Measurements from ENCODE around the gene HS3ST6.

The HS3ST6 gene

DNA sequence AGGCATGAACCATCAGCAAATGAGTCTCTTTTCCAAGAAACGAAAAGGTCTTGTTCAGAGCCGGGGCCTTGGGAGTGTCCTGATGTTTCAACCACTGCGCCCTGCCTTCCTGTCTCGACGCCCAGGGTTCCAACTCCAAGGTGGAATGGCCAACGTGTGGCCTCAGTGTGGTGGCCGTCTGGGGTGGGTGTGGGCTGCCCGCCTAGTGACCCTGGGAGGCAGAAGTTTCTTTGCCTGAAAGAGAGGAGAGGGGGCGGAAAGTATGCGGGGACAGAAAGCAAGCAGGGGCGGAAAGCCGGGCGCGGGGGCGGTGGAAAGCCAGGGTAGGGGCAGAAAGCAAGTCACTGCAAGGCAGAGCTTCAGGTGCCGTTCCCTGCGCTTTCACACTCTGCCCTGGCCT is 20.7 kb upstream of the HS3ST6 start:
- Histone ChIP-seq H3F3A (ENCODE audit: insufficient read depth, low read length) (no peaks in the 10 kb centered on the region), H3K4me1 (ENCODE audit: insufficient read depth, low read length, severe bottlenecking) (peaks cover 14% of the 10 kb centered on the region), H4K20me1 (ENCODE audit: insufficient read depth, low read length) (no peaks in the 10 kb centered on the region), H3K79me2 (ENCODE audit: insufficient read depth, low read length) (no peaks in the 10 kb centered on the region), H3K9me3 (ENCODE audit: low read length) (no peaks in the 10 kb centered on the region), H3K4me2 (ENCODE audit: low read length) (no peak overlapping the region), H2AFZ (ENCODE audit: low read length) (no peak overlapping the region), H3K27me3 (ENCODE audit: insufficient read depth, low read length) (no peaks in the 10 kb centered on the region), H3K4me3 (ENCODE audit: low read depth, low read length, poor library complexity, severe bottlenecking) (no peak overlapping the region), H3K9me2 (ENCODE audit: low read depth, low read length) (no peaks in the 10 kb centered on the region), H3K9ac (ENCODE audit: low read length) (no peak overlapping the region), H3K27ac (ENCODE audit: low read depth, low read length, poor library complexity, severe bottlenecking) (no peak overlapping the region), H3K36me3 (ENCODE audit: insufficient read depth, low read length) (peaks cover 12% of the 10 kb centered on the region)
- TF ChIP-seq EZH2 (IDR thresholded peaks at IDR 0.05; ENCODE audit: borderline replicate concordance, low read length) = no peak
- TF ChIP-seq, protein P1, sequence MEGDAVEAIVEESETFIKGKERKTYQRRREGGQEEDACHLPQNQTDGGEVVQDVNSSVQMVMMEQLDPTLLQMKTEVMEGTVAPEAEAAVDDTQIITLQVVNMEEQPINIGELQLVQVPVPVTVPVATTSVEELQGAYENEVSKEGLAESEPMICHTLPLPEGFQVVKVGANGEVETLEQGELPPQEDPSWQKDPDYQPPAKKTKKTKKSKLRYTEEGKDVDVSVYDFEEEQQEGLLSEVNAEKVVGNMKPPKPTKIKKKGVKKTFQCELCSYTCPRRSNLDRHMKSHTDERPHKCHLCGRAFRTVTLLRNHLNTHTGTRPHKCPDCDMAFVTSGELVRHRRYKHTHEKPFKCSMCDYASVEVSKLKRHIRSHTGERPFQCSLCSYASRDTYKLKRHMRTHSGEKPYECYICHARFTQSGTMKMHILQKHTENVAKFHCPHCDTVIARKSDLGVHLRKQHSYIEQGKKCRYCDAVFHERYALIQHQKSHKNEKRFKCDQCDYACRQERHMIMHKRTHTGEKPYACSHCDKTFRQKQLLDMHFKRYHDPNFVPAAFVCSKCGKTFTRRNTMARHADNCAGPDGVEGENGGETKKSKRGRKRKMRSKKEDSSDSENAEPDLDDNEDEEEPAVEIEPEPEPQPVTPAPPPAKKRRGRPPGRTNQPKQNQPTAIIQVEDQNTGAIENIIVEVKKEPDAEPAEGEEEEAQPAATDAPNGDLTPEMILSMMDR (IDR thresholded peaks at IDR 0.05; ENCODE audit: low read length) = no peak

DNA sequence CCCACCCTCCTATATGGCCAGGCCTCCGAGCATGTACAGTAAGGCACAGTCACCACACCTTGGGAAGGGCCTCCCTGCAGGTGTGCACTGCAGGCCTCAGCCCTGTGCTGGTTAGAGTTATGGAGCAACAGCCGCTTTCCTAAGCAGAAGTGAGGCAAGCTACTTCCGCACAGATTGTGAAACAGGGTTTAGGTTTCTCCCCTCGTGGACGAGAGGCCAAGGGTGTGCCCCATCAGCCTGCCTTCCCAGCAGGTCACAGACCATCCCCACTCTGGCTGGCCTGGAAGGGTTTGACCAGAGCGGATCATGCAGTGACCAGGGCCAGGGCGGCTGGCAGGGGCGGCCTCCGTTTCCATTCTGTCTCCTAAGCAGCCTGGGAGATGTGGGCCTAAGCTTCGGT is 20.1 kb upstream of the HS3ST6 start:
- no peaks in the 10 kb centered on the region for H3K9me3 ChIP-seq (ENCODE audit: low read length)
- no peak overlapping the region for H2AFZ ChIP-seq (ENCODE audit: low read length)
- H3K27ac ChIP-seq (ENCODE audit: low read depth, low read length, poor library complexity, severe bottlenecking) = no peak overlapping the region
- H4K20me1 ChIP-seq (ENCODE audit: insufficient read depth, low read length) = no peaks in the 10 kb centered on the region
- H3K27me3 ChIP-seq (ENCODE audit: insufficient read depth, low read length) = 0 out of 2 replicates have a peak, but pooled peaks cover 5% of the 10 kb centered on the region
- no peaks in the 10 kb centered on the region for H3K9me2 ChIP-seq (ENCODE audit: low read depth, low read length)
- H3K9ac ChIP-seq (ENCODE audit: low read length) = no peak overlapping the region
- no peaks in the 10 kb centered on the region for H3F3A ChIP-seq (ENCODE audit: insufficient read depth, low read length)
- no peak overlapping the region for H3K4me3 ChIP-seq (ENCODE audit: low read depth, low read length, poor library complexity, severe bottlenecking)
- TF ChIP-seq, protein P1 (IDR thresholded peaks at IDR 0.05; ENCODE audit: low read length) = no peak
- TF ChIP-seq EZH2 (IDR thresholded peaks at IDR 0.05; ENCODE audit: borderline replicate concordance, low read length) = no peak
- peaks cover 14% of the 10 kb centered on the region for H3K4me1 ChIP-seq (ENCODE audit: insufficient read depth, low read length, severe bottlenecking)
- no peaks in the 10 kb centered on the region for H3K79me2 ChIP-seq (ENCODE audit: insufficient read depth, low read length)
- H3K36me3 ChIP-seq (ENCODE audit: insufficient read depth, low read length) = peaks cover 12% of the 10 kb centered on the region
- H3K4me2 ChIP-seq (ENCODE audit: low read length) = no peak overlapping the region

DNA sequence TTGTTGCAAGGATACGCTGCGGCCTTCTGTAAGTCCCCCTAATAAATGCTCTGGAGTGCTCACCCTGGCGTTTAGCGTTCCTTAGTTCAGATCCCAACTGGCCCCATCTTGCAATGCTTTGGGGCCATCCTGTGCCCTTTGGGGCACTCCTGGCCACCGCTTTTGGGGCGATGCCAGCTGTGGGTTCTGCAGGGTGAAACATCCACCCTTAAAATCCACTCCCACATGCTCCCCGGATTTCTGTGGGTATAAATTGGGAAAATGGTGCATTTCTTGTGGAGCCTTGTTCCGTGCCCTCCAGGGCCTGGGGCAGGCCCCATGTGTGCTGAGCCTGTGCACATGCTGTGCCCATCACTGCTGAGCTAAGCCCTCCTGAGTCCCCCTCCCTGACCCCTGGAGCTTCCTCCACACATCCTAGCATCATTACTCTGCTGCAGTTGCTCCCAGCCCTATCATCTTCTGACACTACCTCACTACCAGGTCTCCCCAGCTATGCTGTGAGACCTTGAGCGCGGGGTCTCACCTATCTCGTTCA is 18.8 kb upstream of the HS3ST6 start:
- no peaks in the 10 kb centered on the region for H4K20me1 ChIP-seq (ENCODE audit: insufficient read depth, low read length)
- H3K27me3 ChIP-seq (ENCODE audit: insufficient read depth, low read length) = 0 out of 2 replicates have a peak, but pooled peaks cover 6% of the 10 kb centered on the region
- no peak overlapping the region for H3K27ac ChIP-seq (ENCODE audit: low read depth, low read length, poor library complexity, severe bottlenecking)
- H2AFZ ChIP-seq (ENCODE audit: low read length) = no peak overlapping the region
- H3K9ac ChIP-seq (ENCODE audit: low read length) = no peak overlapping the region
- no peak for TF ChIP-seq EZH2 (IDR thresholded peaks at IDR 0.05; ENCODE audit: borderline replicate concordance, low read length)
- TF ChIP-seq, protein P1 (IDR thresholded peaks at IDR 0.05; ENCODE audit: low read length) = no peak
- no peaks in the 10 kb centered on the region for H3K9me3 ChIP-seq (ENCODE audit: low read length)
- H3K9me2 ChIP-seq (ENCODE audit: low read depth, low read length) = no peaks in the 10 kb centered on the region
- no peaks in the 10 kb centered on the region for H3K79me2 ChIP-seq (ENCODE audit: insufficient read depth, low read length)
- peaks cover 12% of the 10 kb centered on the region for H3K36me3 ChIP-seq (ENCODE audit: insufficient read depth, low read length)
- H3F3A ChIP-seq (ENCODE audit: insufficient read depth, low read length) = no peaks in the 10 kb centered on the region
- H3K4me3 ChIP-seq (ENCODE audit: low read depth, low read length, poor library complexity, severe bottlenecking) = no peak overlapping the region
- H3K4me2 ChIP-seq (ENCODE audit: low read length) = no peak overlapping the region
- H3K4me1 ChIP-seq (ENCODE audit: insufficient read depth, low read length, severe bottlenecking) = peaks cover 6% of the 10 kb centered on the region
